Panc1 (cell line): ENCODE results near the gene PRSS27. TPM values are rescaled to one million over a fixed set of nuclear protein-coding genes. Genes with fewer than 3 reads are reported as not detected.
"Not testable (repeated sequence)": the region's sequence is repeated elsewhere in the genome, so short reads cannot be mapped to it uniquely, and the experiment has no call there.

Source experiments
- ATAC-seq: fragments of 200-7000 bp; cut with Tn5 transposase; 2 replicates; pipeline ENCODE4 v1.9.1; 2020; ENCODE audit warnings: mild to moderate bottlenecking, moderate library complexity
- BruUV-seq: library from RNA; stranded (reverse); fragments of 400-500 nt; replicated peaks from 2 replicates; lab custom pipeline; 2021; lab: Mats Ljungman, UMichigan
- CTCF ChIA-PET: fragments of 300-600 bp; sonication (Branson Sonifier 250); formaldehyde crosslinking; loops from one replicate; lab custom pipeline; 2022; ENCODE audit warnings: antibody characterized with exemption; lab: Charles Lee
- POLR2A ChIA-PET: fragments of 300-600 bp; sonication (Branson Sonifier 250); formaldehyde crosslinking; loops from one replicate; lab custom pipeline; 2022; ENCODE audit warnings: antibody characterized with exemption; lab: Charles Lee
- DNase-seq: peaks from one replicate; pipeline ENCODE4 v3.0.0-alpha.2; 2010; ENCODE audit warnings: low read depth, low spot score
- H3K27ac ChIP-seq: 2 replicates; pipeline ENCODE4 v1.5.1; 2011; ENCODE audit warnings: mild to moderate bottlenecking, low read length, inconsistent platforms
- H3K27me3 ChIP-seq: fragments of 200-500 bp; sonication (Bioruptor generic); 2 replicates; pipeline ENCODE4 v1.6.0; 2014; ENCODE audit warnings: low read length, inconsistent platforms; ENCODE audit not compliant: control insufficient read depth, insufficient read depth
- H3K36me3 ChIP-seq: fragments of 200-500 bp; sonication (Bioruptor generic); 2 replicates; pipeline ENCODE4 v1.5.1; 2014; ENCODE audit warnings: inconsistent platforms, mild to moderate bottlenecking, low read length, moderate library complexity; ENCODE audit not compliant: control insufficient read depth, insufficient read depth
- H3K4me1 ChIP-seq: 2 replicates; pipeline ENCODE4 v1.5.1; 2011; ENCODE audit warnings: inconsistent platforms, mild to moderate bottlenecking, low read length, moderate library complexity; ENCODE audit not compliant: control insufficient read depth, insufficient read depth
- H3K4me3 ChIP-seq, 2 experiments: 2 replicates each; pipeline ENCODE4 v1.5.1; 2011 to 2012; ENCODE audit warnings: low read depth in 2 of 2, low read length in 2 of 2, mild to moderate bottlenecking in 2 of 2, inconsistent platforms in 1 of 2, moderate library complexity in 1 of 2
- H3K9me3 ChIP-seq: fragments of 200-500 bp; sonication (Bioruptor generic); 2 replicates; pipeline ENCODE4 v1.5.1; 2014; ENCODE audit warnings: low read depth, mild to moderate bottlenecking, inconsistent platforms, low read length, moderate library complexity; ENCODE audit not compliant: control insufficient read depth, insufficient read depth
- CTCF ChIP-seq: fragments of 450-650 bp; IDR thresholded peaks from 2 replicates; pipeline ENCODE4 v1.5.1; 2017; ENCODE audit warnings: mild to moderate bottlenecking
- POLR2AphosphoS5 ChIP-seq: IDR thresholded peaks from 2 replicates; pipeline ENCODE4 v1.6.1; 2012; ENCODE audit warnings: mild to moderate bottlenecking, low read depth, low read length, moderate library complexity
- REST ChIP-seq, 2 experiments: IDR thresholded peaks; 2 replicates each; pipeline ENCODE4 v1.6.1; 2011 to 2012; ENCODE audit warnings: low read depth in 2 of 2, control low read depth in 1 of 2, low read length in 1 of 2, mild to moderate bottlenecking in 1 of 2, moderate library complexity in 1 of 2; ENCODE audit not compliant: insufficient read depth in 1 of 2
- SIN3A ChIP-seq: IDR thresholded peaks from 2 replicates; pipeline ENCODE4 v1.6.1; 2012; ENCODE audit warnings: low read depth, mild to moderate bottlenecking, low read length, moderate library complexity, borderline replicate concordance; ENCODE audit not compliant: insufficient read depth
- TCF7L2 ChIP-seq: IDR thresholded peaks from 2 replicates; pipeline ENCODE4 v1.6.1; 2011; ENCODE audit warnings: mild to moderate bottlenecking, low read depth, low read length, inconsistent platforms
- in situ Hi-C: cut with HindIII; loops from 2 replicates; pipeline ENCODE4 v1.10.0; 2016; ENCODE audit warnings: low sequenced_read_pairs, low pct_unique_long_range_greater_than_20kb
- intact Hi-C: fragments of 100-400 bp; cut with micrococcal nuclease; formaldehyde crosslinking; loops from one replicate; pipeline ENCODE4 v1.10.0; 2022; ENCODE audit not compliant: unreplicated experiment
- total RNA-seq: library from RNA; stranded (reverse); gene quantifications from one replicate; pipeline ENCODE4 v1.2.1, GENCODE V29; 2021; ENCODE audit not compliant: unreplicated experiment

The PRSS27 gene
- total RNA-seq, 1 experiment from 2014 or later = 3.3 TPM

GRCh38 chr16:2724816-2725348, 4.9 kb upstream of the PRSS27 start:
- ChIA-PET CTCF (no interaction called here), POLR2A (no interaction called here)
- ATAC-seq = no peak
- BruUV-seq = no TSS peak
- Histone ChIP-seq H3K27me3 (no peaks in the 10 kb centered on the region), H3K36me3 (no peaks in the 10 kb centered on the region), H3K4me3 (no peak overlapping the region), H3K9me3 (no peaks in the 10 kb centered on the region), H3K4me1 (peaks cover 7% of the 10 kb centered on the region), H3K27ac (no peak overlapping the region)
- no peak for TF ChIP-seq TCF7L2
- TF ChIP-seq CTCF = no peak
- no peak for TF ChIP-seq POLR2AphosphoS5
- no peak for TF ChIP-seq REST (IDR thresholded peaks at IDR 0.05; ENCODE audit: insufficient read depth in 1 of 2, low read depth in 2 of 2, low read length in 1 of 2)
- no peak for TF ChIP-seq SIN3A
- no peak for DNase-seq
- intact Hi-C loops = no loop called here
- in situ Hi-C loops = no loop called here

GRCh38 chr16:2724088-2724676, 4.2 kb upstream of the PRSS27 start:
- H3K4me3 ChIP-seq = no peak overlapping the region
- ATAC-seq (no peak), DNase-seq (no peak)
- in situ Hi-C loops = no loop called here
- no TSS peak for BruUV-seq
- H3K27me3 ChIP-seq = no peaks in the 10 kb centered on the region
- TF ChIP-seq SIN3A (no peak), CTCF (no peak), REST (IDR thresholded peaks at IDR 0.05; ENCODE audit: insufficient read depth in 1 of 2, low read depth in 2 of 2, low read length in 1 of 2) (no peak), TCF7L2 (no peak), POLR2AphosphoS5 (no peak)
- no peaks in the 10 kb centered on the region for H3K36me3 ChIP-seq
- H3K9me3 ChIP-seq = no peaks in the 10 kb centered on the region
- intact Hi-C loops = no loop called here
- H3K27ac ChIP-seq = no peak overlapping the region
- POLR2A ChIA-PET = no interaction called here
- CTCF ChIA-PET = no interaction called here
- H3K4me1 ChIP-seq = peaks cover 14% of the 10 kb centered on the region

- POLR2A ChIA-PET, DNase-seq, in situ Hi-C loops, BruUV-seq, intact Hi-C loops, ATAC-seq, H3K9me3 ChIP-seq, H3K36me3 ChIP-seq, H3K27me3 ChIP-seq: not testable (repeated sequence)
- CTCF ChIA-PET = interaction anchor here (0.7 kb wide), 2 partner anchors 17 to 73 kb away, joined by 3 to 5 read pairs; no protein-coding TSS in a partner anchor
- Histone ChIP-seq H3K4me3 (peak overlapping the region; percentile 32 to 51), H3K27ac (peak overlapping the region; percentile 66), H3K4me1 (peaks cover 21% of the 10 kb centered on the region)
Measured at GRCh38 chr16:2721634-2722173, 1.7 kb upstream of the PRSS27 start.
